Right lobe of liver (tissue), 4 donors: Measurements from ENCODE around the gene CLEC16A.

ENCODE experiments used
- POLR2A ChIP-seq: fragments of 450-650 bp; IDR thresholded peaks from one replicate; pipeline ENCODE4 v1.6.1; 2017; ENCODE audit warnings: antibody characterized with exemption, mild to moderate bottlenecking
- TF ChIP-seq, protein P1 (sequence below), 4 donors: fragments of 200-600 bp in 3 of 4; fragments of 450-650 bp in 1 of 4; IDR thresholded peaks; one replicate each; pipeline versions ENCODE4 v1.5.1 to v1.8.0; 2016 to 2022; ENCODE audit warnings: antibody characterized with exemption in 4 of 4, mild to moderate bottlenecking in 2 of 4
- donor health status: DM: no; HTN: no; CAD: no.
- donor health status: DM: no; HTN: no; CAD: no.
- donor health status: DM: no; HTN: yes; CAD: no.

DNA sequence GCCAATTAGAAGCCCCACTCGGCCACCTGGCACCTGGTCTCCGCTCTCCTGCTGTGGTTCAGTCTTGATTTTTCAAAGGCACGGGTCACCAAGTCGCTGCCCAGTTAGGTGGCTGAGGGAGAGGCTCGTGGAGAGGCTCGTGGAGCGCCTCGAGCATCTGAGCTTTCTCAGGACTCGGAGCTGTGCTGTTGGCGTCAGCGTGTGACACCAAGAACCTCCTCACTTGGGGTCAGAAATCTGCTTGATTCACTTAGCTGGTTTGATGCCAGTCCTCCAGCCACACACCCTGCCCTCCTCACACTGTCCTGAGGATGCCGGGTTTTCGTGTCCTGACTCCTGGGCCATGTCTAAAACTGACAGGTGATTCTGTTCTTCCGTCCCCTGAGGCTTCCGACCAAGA, 229.1 kb downstream of the CLEC16A start:
- TF ChIP-seq, protein P1, sequence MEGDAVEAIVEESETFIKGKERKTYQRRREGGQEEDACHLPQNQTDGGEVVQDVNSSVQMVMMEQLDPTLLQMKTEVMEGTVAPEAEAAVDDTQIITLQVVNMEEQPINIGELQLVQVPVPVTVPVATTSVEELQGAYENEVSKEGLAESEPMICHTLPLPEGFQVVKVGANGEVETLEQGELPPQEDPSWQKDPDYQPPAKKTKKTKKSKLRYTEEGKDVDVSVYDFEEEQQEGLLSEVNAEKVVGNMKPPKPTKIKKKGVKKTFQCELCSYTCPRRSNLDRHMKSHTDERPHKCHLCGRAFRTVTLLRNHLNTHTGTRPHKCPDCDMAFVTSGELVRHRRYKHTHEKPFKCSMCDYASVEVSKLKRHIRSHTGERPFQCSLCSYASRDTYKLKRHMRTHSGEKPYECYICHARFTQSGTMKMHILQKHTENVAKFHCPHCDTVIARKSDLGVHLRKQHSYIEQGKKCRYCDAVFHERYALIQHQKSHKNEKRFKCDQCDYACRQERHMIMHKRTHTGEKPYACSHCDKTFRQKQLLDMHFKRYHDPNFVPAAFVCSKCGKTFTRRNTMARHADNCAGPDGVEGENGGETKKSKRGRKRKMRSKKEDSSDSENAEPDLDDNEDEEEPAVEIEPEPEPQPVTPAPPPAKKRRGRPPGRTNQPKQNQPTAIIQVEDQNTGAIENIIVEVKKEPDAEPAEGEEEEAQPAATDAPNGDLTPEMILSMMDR (IDR thresholded peaks at IDR 0.05) = no peak
- TF ChIP-seq POLR2A = no peak
